Medulla oblongata (tissue), 1 donor: ENCODE results near the gene BMPR1B.

Experiments used
- DNase-seq: peaks from one replicate; pipeline ENCODE4 v3.0.0-alpha.2; 2015; ENCODE audit errors: extremely low spot score

BMPR1B gene

DNA sequence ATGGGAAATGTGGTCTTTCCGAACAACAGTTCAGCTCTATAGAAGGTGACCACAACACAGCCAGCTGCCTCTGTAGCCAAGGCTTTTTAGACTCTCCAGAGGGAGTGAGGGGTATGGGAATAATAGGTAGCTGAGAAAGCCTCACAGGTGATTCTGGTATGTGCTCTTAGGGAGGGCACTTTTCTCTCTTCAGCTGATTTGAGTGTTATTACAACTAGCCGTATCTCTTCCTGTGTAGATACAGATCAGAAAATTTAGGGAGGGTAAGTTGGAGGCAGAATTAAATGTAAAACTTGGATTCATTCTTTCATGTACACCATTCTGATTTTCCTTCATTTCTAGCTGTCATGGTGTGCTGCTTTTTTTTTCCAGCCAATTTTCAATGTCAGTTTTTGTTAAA is 154.9 kb downstream of the BMPR1B start:
- no peak for DNase-seq

DNA sequence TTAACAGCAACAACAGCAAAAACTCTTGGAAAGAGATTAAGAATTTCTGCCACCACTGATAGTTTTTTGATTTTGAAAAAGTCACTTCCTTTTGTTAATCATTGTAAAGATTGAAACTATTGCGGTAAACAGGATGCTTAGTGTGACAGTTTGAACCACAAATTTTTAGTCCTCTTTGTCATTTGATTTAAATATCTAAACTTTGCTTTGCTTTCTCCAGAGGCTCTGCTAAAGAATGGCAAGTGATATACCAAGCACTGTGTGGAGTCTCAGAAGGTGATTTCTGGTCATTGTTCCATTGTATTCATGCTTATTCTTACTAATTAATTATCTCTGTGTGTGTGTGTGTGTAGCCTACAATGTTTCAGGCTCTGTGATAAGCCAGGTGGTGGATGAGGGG is 155.6 kb downstream of the BMPR1B start:
- no peak for DNase-seq

DNA sequence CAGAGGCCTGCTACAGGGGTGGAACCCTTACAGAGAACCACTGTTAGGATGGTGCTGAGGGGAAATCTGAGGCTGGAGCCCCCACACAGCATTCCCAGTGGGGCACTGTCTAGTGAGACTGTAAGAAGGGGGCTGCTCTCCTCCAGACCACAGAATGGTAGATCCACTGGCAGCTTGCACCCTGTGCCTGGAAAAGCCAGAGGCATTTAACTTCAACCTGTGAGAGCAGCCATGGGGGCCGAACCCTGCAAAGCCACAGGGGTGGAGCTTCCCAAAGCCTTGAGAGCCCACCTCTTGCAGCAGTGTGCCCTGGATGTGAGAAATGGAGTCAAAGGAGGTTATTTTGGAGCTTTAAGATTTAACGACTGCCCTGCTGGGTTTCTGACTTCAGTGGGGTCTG is 159.4 kb downstream of the BMPR1B start:
- no peak for DNase-seq

DNA sequence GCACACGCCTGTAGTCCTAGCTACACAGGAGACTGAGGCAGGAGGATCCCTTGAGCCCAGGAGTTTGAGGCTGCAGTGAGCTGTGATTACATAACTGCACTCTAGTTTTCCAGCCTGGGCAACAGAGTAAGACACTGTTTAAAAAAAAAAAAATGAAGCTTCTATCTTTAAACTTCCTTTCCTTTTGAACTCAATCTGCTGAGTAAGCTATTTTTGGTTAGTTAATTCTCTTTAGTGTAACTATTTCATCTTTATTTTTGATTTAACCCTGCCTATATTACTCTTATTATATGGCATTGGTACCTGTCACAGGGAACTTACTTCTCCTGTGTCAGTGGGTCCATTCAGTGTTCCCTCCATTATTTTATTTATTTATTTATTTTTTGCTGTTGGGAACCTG is 160.8 kb downstream of the BMPR1B start:
- no peak for DNase-seq

DNA sequence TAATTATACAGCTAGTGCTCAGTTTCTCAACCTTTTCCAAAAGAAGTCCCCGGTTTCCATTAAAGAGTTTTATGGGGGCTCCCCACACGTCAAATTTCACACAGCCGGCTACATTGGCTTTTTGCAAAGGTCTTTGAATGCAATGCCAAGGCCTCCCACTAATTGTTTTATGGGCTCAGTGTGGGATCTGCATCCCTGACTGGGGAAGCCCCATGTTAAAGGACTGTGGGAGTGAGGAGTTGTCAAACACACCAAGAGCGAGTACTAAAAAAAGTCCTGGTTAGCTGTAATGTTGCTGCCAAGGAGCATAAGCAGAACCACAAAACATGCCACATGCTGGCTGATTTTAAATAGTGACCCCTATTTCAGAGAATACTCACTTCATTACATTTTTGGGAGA is 162.6 kb downstream of the BMPR1B start:
- no peak for DNase-seq

DNA sequence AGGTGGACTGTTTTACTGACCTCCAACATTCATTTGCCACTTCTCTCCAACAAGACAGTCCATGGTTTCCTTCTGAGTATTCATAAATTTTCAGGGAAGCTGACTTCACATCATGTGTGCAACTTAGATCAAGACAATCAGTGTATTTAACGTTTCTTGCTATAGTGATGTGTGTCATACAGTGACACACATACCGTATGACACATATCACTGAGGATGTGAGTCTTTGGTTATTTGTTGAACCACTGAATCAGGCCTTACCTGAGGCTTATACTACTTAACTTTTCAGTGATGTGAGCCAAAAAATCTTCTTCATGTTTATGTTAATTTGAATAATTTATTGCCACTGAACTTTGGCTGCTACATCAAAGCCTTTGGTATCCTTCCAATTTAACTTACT is 166.8 kb downstream of the BMPR1B start:
- DNase-seq = no peak

DNA sequence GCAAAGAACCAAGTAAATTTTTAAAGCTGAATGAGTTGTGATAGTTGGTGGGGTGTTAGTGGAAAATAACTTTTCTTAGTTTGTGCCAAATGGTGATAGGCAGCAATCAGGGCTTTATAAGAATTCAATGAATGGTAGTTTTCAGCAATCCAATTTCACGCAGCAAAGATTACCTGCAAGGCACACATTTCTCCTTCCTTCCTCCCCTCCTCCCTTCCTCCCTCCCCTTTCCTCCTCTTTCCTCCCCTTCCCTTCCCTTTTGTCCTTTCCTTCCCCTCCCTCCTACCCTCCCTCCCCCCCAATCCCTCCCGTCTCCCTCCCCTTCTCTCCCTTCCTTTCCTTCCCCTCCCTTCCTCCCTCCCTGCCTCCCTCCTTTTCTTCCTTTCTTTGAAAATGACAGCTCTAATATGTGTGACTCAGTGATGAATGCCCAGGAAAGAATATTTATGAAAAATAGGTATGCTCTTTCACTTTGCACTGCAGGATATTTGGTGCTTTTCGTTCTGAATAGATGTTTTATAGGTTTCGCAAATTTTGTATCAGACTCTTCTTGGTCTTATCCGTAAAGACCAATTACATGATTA is 168.1 kb downstream of the BMPR1B start:
- DNase-seq = no peak

DNA sequence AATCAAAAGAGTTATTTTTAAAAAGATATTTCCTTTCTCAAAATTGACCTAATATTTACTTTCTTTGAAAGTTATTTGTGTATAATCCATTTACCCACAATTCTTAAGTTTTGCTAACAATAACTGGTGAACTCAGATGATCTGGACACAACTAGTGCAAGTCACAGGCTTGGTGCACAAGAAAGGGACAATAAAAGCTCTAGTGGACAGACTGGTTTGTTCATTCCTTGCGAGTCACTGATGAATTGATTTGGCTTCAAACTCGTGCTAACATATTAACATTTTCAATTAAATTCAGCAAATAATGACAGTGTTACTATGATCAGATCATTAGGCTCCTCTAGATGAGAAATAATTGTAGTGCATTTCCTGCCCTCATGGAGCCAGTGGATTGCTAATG is 169.2 kb downstream of the BMPR1B start:
- no peak for DNase-seq

DNA sequence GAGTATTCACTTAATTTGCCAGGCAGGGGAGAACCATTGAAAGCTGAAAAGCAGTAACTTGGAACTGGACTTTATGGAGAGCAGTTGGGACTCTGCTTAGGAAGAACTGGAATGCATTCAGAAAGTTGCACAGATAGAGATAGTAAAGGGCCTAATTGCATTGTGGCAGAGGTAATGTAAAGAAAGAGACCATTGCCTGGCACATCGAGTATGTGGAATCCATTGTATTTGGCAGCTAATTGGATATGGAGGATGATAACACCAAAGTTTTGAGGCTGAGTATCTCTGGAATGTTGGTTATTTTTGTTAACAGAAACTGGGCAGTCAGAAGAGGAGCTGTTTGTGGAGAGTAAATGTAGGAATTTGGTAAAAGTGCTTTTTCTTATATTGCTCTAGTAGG is 169.9 kb downstream of the BMPR1B start:
- DNase-seq = no peak

DNA sequence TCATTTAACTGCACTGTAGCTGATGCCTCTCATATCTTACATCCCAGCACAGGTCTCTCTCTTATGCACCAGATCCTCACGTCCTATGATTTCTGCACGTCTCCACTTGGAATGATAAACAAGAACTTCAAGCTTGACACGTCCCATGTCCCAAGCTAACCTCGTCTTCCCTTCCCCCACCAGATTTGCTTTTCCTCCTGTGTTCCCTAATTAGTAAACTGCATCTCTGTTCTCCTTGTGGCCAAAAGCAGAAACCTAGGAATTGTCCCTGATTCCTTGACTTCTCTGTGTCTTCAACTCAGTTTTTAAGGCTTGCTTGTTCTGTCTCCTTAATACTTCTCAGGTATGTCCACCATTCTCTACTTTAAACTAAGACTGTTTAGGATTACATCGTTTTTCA is 171.9 kb downstream of the BMPR1B start:
- DNase-seq = no peak

DNA sequence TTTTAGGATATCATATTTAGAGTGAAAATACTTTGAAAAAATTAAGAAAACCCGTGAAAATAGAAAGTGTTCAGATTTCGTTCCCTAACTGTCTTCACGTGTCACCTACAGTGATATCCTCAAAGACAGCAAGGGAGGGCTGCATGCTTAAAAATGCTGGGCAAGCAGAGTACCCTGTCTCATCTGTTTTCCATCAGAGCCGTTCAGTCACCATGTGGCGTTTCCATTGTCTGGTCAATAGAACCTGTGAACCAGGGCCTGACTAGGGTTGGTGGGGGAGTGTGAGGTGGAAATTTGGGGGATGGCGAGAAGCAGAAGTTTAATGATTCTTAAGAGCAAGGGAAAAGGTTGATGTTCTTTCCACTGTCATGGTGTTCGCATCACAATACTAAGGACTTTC is 173.9 kb downstream of the BMPR1B start:
- no peak for DNase-seq

DNA sequence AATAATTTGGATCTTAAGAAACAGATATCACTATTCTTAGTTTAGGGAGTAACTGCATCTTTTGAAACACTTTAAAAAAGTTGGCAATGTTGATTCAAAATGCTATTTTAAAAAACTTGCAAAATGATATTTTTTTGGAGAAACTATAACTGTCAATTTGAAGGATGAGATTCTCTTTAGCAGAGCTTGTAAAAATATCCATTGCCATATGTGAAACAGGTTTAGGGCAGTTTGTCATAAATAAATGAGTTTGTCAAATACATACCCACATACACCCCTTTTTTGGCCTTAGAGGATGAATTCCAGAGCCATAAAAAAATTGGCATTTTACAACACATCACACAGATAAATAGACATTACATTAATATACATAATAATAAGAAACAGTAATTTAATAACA is 174.6 kb downstream of the BMPR1B start:
- DNase-seq = no peak

DNA sequence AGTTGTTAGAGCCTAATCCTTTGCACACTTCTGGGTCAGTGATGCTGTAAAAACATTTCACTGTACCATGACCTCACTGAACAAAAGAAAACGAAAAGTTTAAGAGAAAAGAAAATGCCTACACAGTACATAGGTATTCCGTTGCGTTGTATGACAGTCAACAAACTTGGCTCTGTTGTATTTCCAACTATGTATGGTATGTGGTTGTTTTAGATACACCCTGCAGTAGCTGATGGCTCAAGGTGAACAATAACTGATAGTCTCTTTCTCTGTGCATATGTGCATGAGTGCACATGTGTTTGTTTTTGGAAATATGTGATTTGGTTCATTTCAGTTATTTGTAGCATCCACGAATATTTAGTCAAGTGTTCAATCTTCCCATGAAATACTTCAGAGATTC is 176.0 kb downstream of the BMPR1B start:
- no peak for DNase-seq

DNA sequence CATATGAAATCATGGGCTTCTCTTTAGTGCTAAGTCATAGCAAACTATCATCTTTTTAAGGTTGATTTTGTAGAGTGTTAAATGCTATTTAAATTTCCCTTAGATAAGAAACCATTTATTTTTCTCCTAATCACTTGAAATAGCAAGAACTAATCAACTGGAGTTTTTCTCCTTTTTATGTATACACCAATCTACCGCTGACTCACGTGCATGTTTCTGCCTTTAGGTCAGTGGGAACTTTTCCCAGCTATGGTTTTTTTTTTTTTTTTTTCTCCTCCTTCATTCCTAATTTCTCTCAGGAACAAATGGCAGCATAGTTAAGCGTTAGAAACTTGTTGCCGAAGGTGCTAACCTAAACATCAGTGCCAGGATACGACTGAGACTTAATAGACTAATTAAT is 176.4 kb downstream of the BMPR1B start:
- DNase-seq = no peak

DNA sequence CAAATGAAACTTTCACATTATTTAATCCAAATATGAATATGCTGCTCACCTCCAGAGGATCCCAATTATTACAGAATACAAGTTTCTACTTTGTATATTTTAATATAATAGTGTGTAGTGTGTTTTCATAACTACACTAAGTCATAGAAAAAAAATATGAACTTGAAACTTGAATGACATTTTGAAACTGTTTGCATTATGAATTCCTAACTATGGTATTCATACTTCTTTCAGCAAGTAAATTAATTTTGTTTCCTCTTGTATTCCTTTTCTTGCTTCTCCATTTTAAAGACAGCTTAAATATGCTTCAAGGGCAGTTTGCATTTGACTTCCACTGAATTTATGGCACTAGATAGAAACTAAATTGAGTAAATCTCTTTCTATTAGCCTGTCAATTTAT is 177.1 kb downstream of the BMPR1B start:
- DNase-seq = no peak

DNA sequence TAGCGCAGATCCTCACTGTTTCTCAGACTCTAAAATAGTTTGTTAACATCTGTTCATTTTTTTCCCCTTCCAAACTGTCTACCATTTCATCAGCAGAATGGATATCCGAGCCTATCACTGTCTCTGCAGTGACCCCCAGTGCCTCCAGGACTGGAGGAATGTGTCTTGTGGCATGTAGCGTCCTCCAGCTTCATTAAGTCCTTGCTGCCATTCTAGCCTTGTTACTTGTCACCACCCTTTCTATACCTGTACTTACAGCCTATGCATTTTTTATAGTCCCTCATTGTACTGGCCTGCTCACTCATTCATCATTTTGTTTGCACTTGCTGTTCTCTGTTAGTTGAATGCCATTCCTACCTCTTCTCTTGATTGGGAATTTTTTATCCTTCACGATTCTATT is 179.1 kb downstream of the BMPR1B start:
- no peak for DNase-seq

DNA sequence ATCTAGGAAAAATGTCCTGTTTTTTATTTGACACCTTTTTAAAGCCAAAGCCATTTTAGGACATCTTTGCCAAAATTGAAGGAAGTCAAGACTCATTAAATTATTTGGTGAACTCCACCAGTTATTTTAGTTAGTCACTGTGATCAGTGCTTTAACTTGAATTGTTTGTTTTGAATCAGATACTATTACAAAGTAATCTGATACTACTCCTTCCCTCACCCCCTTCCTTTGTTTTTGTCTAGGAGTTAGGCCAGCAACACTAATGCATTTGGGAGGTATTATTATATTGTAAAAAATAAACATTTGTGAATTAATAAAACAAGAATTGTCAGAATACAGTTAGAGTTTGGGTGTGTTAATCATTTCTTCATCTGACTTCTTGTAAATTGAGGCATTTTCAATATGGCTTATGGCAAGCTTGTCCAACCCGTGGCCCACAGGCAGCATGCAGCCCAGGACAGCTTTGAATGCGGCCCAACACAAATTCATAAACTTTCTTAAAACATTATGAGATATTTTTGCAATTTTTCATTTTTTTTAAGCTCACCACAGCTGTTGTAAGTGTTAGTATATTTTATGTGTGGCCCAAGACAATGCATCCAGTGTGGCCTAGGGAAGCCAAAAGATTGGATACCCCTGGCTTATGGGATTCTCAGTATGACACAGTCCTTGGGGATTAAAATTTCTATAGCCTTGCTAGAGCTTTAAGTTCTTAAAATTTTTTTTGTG is 182.2 kb downstream of the BMPR1B start:
- no peak for DNase-seq

DNA sequence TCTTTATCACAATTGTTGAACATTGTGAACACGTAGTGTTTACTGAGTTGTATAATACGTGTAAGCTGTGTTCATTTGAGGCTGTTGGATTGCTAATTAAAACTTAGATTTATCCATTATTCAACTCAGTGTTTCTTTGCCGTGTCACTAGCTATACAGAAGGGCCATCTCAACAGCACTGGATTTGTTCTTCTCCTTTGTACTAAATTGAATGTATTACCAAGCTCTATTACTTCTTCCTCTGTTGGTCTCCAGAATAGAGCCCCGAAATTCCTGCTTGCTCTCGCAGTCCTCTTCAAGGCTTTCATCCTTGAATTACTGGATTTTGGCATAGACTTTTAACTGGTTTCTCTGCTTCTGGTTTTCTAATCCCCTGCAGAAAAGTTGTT is 182.8 kb downstream of the BMPR1B start:
- no peak for DNase-seq

DNA sequence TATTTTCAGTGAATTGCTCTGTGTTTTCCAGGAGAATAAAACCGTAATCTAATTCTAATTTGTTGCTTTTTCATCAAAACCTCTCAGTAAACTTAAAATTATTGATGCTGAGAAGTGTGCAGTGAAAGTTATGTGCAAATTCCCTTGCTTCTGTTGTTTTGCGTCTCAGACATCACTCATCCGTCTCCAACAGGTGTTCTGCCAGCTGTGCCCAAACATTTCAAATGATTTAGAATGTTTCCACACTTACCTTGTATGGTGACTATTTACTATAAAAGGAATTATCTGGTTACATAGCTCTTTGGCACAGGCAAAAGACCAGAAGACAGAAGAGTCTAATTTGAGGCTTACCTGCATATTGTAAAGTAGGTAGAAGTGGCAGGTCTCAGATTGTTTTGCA is 184.0 kb downstream of the BMPR1B start:
- no peak for DNase-seq

DNA sequence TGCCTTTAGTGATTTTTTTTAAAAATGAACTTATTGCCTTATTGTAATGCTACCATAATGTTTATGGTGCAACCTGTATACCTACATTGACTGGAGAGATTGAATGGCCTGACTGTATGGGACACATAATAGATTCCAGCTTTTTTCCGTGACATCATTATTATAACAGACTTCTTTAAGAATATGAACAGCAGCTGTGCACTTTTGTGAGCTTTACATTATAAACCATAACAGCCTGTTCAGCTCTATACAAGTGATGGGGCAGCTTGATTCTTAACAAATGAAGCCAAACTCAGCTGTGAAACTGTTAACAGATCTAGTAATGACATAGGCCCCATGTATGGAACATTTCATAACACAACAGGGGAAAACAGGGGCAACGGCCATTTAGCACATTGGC is 187.0 kb downstream of the BMPR1B start:
- no peak for DNase-seq

DNA sequence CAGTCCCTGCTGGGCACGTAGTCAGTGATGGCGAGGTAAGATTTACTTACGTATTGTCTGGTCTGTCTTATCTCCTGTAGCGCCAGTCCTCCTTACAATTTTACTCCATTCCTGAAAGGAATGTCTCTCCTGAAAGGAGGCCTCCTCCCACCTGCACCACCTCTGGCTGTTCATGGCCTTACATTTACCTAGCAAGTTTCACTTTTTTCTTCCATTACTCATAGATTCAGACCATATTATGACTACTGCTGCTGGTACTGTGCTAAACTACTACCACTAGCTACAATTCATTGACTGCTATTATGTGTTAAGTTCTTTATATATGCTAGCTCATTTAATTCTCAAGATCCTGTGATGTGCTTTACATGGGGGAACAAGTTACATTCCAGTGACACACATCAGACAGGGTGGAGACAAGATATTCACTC is 189.9 kb downstream of the BMPR1B start:
- no peak for DNase-seq

DNA sequence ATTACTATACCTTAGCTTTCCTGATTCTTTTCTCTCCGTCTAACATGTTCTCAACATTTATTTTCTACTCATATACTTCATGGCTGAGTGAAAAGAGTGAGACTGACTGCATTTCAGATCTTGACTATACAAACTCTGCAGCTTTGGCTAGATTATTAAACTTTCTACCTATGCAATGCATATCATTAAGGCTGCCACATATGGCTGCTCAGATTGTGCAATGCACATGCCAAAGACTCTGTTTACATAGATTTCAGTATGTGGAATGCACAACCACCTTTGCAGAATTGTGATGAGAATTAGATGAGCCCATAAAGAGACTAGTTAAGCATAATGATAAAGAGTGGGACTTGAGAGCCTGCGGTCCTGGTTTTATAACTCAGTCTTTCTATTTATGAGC is 196.5 kb downstream of the BMPR1B start:
- no peak for DNase-seq

DNA sequence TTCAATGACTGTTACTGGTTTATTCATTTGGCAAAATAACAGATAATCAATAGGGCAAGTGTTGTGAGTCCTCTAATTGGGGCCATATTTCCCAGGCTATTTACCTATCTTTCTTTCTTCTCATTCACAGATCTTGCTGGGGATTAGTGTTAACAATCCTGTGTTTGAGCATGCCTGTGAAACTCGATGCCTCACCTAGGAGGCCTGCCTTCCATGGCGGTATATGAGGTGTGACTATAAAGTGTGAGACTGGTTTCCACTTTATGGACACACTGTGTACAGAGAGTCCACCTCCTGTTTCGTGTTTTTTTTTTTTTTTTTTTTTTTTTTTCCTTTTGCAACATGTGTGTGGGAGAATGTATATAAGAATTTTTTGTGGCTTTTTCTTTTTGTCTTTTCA is 199.3 kb downstream of the BMPR1B start:
- DNase-seq = no peak

DNA sequence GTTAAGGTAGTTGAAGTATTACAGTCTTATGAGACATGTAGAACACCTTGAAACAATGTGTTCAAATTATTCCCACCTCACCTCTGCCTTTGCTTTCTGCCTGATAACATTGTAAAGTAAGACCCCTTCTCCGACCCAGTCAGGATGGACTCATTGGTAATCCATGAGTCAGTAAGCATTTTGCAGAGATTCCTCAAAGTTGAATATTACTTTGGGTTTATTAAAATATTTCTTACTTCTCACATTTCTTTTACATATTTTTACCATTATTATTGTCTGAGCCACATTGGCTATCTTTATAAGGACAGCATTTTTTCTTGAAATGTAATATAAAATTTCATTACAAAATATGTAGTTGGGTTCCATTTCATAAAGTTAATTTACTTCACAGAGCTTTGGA is 201.6 kb downstream of the BMPR1B start:
- DNase-seq = no peak
